GM12891 (cell line): ENCODE data around the gene ANXA7.

Experiments used
- PAX5 ChIP-seq: IDR thresholded peaks from 2 replicates; pipeline ENCODE4 v1.6.1; 2011; ENCODE audit warnings: low read length, moderate library complexity, mild to moderate bottlenecking; ENCODE audit not compliant: insufficient read depth, severe bottlenecking
- POLR2A ChIP-seq: IDR thresholded peaks from 2 replicates; pipeline ENCODE4 v1.6.1; 2011; ENCODE audit warnings: low read depth, low read length, control low read depth
- POLR2AphosphoS5 ChIP-seq: IDR thresholded peaks from 2 replicates; pipeline ENCODE4 v1.6.1; 2011; ENCODE audit warnings: low read depth, low read length, control low read depth
- SPI1 ChIP-seq: IDR thresholded peaks from 2 replicates; pipeline ENCODE4 v1.6.1; 2011; ENCODE audit warnings: low read depth, low read length, control low read depth
- TAF1 ChIP-seq: IDR thresholded peaks from 2 replicates; pipeline ENCODE4 v1.6.1; 2011; ENCODE audit warnings: low read depth, low read length, control low read depth

DNA sequence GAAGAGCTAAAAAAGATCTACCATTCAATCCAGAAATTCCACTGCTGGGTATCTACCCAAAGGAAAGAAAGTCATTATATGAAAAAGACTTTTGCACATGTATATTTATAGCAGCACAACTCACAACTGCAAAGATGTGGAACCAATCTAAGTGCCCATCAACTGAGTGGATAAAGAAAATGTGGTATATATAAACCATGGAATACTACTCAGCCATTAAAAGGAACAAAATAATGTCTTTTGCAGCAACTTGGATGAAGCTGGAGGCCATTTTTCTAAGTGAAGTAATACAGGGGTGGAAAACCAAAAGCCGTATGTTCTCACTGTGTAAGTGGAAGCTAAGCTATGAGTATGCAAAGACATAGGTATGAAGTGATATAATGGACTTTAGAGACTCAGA, 3.0 kb downstream of the ANXA7 start:
- TF ChIP-seq POLR2AphosphoS5, result no peak
- no peak for TF ChIP-seq POLR2A
- TF ChIP-seq TAF1, result no peak
- TF ChIP-seq SPI1, result no peak
- TF ChIP-seq PAX5, result no peak
